PC-9 (cell line): ENCODE results near the gene PRKG1. TPM values are rescaled to one million over a fixed set of nuclear protein-coding genes. Genes with fewer than 3 reads are reported as not detected.

Experiments
- BruUV-seq: library from RNA; stranded (reverse); fragments of 400-500 nt; replicated peaks from 2 replicates; lab custom pipeline; 2021; lab: Mats Ljungman, UMichigan
- CTCF ChIA-PET: fragments of 300-600 bp; sonication (Branson Sonifier 250); formaldehyde crosslinking; loops from one replicate; lab custom pipeline; 2022; ENCODE audit warnings: antibody characterized with exemption; lab: Charles Lee
- POLR2A ChIA-PET: fragments of 300-600 bp; sonication (Branson Sonifier 250); formaldehyde crosslinking; loops from one replicate; lab custom pipeline; 2022; ENCODE audit warnings: antibody characterized with exemption; ENCODE audit not compliant: unreplicated experiment; lab: Charles Lee
- DNase-seq, 2 experiments: peaks; one replicate each; pipeline versions ENCODE4 v3.0.0 to v3.0.0-alpha.2; 2015 to 2022; ENCODE audit warnings: mixed read lengths in 1 of 2
- H2AFZ ChIP-seq: fragments of 200-600 bp; sonication (generic); 2 replicates; pipeline ENCODE4 v1.8.1; 2017; ENCODE audit warnings: antibody characterized with exemption
- H3F3A ChIP-seq: fragments of 200-600 bp; sonication (generic); 2 replicates; pipeline ENCODE4 v1.8.1; 2017; ENCODE audit warnings: antibody characterized with exemption, mild to moderate bottlenecking, low read depth; ENCODE audit not compliant: insufficient read depth
- H3K27ac ChIP-seq: fragments of 200-600 bp; sonication (generic); 2 replicates; pipeline ENCODE4 v1.6.1; 2016; ENCODE audit warnings: mixed run types
- H3K27me3 ChIP-seq: fragments of 200-600 bp; sonication (generic); 2 replicates; pipeline ENCODE4 v1.6.1; 2016; ENCODE audit warnings: low read depth, mixed run types; ENCODE audit not compliant: insufficient read depth
- H3K36me3 ChIP-seq: fragments of 200-600 bp; sonication (generic); 2 replicates; pipeline ENCODE4 v1.6.1; 2016; ENCODE audit warnings: low read depth, mixed run types
- H3K4me1 ChIP-seq: fragments of 200-600 bp; sonication (generic); replicated peaks from 2 replicates; pipeline ENCODE4 v1.6.1; 2016; ENCODE audit warnings: mixed run types; ENCODE audit not compliant: insufficient read depth
- H3K4me2 ChIP-seq: fragments of 200-600 bp; sonication (generic); 2 replicates; pipeline ENCODE4 v1.6.1; 2017; ENCODE audit warnings: mixed run types
- H3K4me3 ChIP-seq: fragments of 200-600 bp; sonication (generic); 2 replicates; pipeline ENCODE4 v1.6.1; 2016; ENCODE audit warnings: mixed run types
- H3K79me2 ChIP-seq: fragments of 200-600 bp; sonication (generic); 2 replicates; pipeline ENCODE4 v1.6.1; 2017; ENCODE audit warnings: low read depth, mixed run types
- H3K9me2 ChIP-seq: fragments of 200-600 bp; sonication (generic); 2 replicates; pipeline ENCODE4 v1.8.1; 2017; ENCODE audit warnings: mild to moderate bottlenecking; ENCODE audit not compliant: insufficient read depth
- H3K9me3 ChIP-seq: fragments of 200-600 bp; sonication (generic); 2 replicates; pipeline ENCODE4 v1.8.1; 2016; ENCODE audit warnings: low read depth; ENCODE audit not compliant: insufficient read depth
- H4K20me1 ChIP-seq: fragments of 200-600 bp; sonication (generic); 2 replicates; pipeline ENCODE4 v1.8.1; 2017; ENCODE audit not compliant: insufficient read depth
- CTCF ChIP-seq: fragments of 200-600 bp; sonication (generic); conservative IDR thresholded peaks from 2 replicates; pipeline ENCODE4 v1.6.1; 2017; ENCODE audit warnings: mixed run types, antibody characterized with exemption, mild to moderate bottlenecking, moderate library complexity
- EZH2 ChIP-seq: fragments of 200-600 bp; sonication (generic); IDR thresholded peaks from 2 replicates; pipeline ENCODE4 v1.8.0; 2017; ENCODE audit warnings: antibody characterized with exemption, low read depth
- intact Hi-C: fragments of 100-400 bp; cut with micrococcal nuclease; formaldehyde crosslinking; loops from one replicate; pipeline ENCODE4 v1.10.0; 2022; ENCODE audit not compliant: unreplicated experiment
- total RNA-seq: library from RNA; stranded (reverse); gene quantifications from 2 replicates; pipeline ENCODE4 v1.2.3, GENCODE V29; 2021

Gene PRKG1
- total RNA-seq, 1 experiment from 2014 or later = 0.70 TPM

- no peaks in the 10 kb centered on the region for H3K9me2 ChIP-seq
- intact Hi-C loops = no loop called here
- POLR2A ChIA-PET = no interaction called here
- BruUV-seq = no TSS peak
- no peaks in the 10 kb centered on the region for H3K79me2 ChIP-seq
- no peak overlapping the region for H3K27ac ChIP-seq
- no peak for TF ChIP-seq EZH2
- TF ChIP-seq CTCF = no peak
- H2AFZ ChIP-seq = no peak overlapping the region
- H3K9me3 ChIP-seq = no peaks in the 10 kb centered on the region
- CTCF ChIA-PET = no interaction called here
- no peaks in the 10 kb centered on the region for H3K27me3 ChIP-seq
- no peaks in the 10 kb centered on the region for H3K4me1 ChIP-seq
- no peaks in the 10 kb centered on the region for H4K20me1 ChIP-seq
- no peaks in the 10 kb centered on the region for H3F3A ChIP-seq
- H3K36me3 ChIP-seq = no peaks in the 10 kb centered on the region
- H3K4me2 ChIP-seq = no peak overlapping the region
- no peak for DNase-seq
- no peak overlapping the region for H3K4me3 ChIP-seq
Measured at GRCh38 chr10:52020702-52021101, 946.4 kb downstream of the PRKG1 start.

GRCh38 chr10:52027055-52027705, 952.9 kb downstream of the PRKG1 start:
- TF ChIP-seq EZH2 = no peak
- TF ChIP-seq CTCF = no peak
- H3F3A ChIP-seq = no peaks in the 10 kb centered on the region
- no peak overlapping the region for H3K27ac ChIP-seq
- no peak for DNase-seq
- intact Hi-C loops = no loop called here
- 0 out of 2 replicates have a peak, but pooled peaks cover 4% of the 10 kb centered on the region for H3K9me3 ChIP-seq
- ChIA-PET POLR2A (no interaction called here), CTCF (no interaction called here)
- no peaks in the 10 kb centered on the region for H3K9me2 ChIP-seq
- H3K79me2 ChIP-seq = no peaks in the 10 kb centered on the region
- BruUV-seq = no TSS peak
- H2AFZ ChIP-seq = no peak overlapping the region
- no peaks in the 10 kb centered on the region; the same call in 1 of the 2 replicates for H4K20me1 ChIP-seq
- no peaks in the 10 kb centered on the region for H3K36me3 ChIP-seq
- no peak overlapping the region for H3K4me3 ChIP-seq
- no peaks in the 10 kb centered on the region for H3K27me3 ChIP-seq
- no peaks in the 10 kb centered on the region for H3K4me1 ChIP-seq
- H3K4me2 ChIP-seq = no peak overlapping the region

- Histone ChIP-seq H3K79me2 (no peaks in the 10 kb centered on the region), H3K4me3 (no peak overlapping the region), H3K27ac (no peak overlapping the region), H3K4me2 (no peak overlapping the region), H3K9me2 (no peaks in the 10 kb centered on the region), H3K36me3 (no peaks in the 10 kb centered on the region), H3F3A (no peaks in the 10 kb centered on the region), H2AFZ (no peak overlapping the region), H3K9me3 (0 out of 2 replicates have a peak, but pooled peaks cover 4% of the 10 kb centered on the region), H4K20me1 (no peaks in the 10 kb centered on the region; the same call in 1 of the 2 replicates), H3K27me3 (no peaks in the 10 kb centered on the region), H3K4me1 (no peaks in the 10 kb centered on the region)
- no peak for TF ChIP-seq EZH2
- no peak for TF ChIP-seq CTCF
- intact Hi-C loops = no loop called here
- no peak for DNase-seq
- POLR2A ChIA-PET = no interaction called here
- BruUV-seq = no TSS peak
- CTCF ChIA-PET = no interaction called here
Measured at GRCh38 chr10:52028523-52028858, 954.2 kb downstream of the PRKG1 start.
